ENCODE results near the gene ITGA7. TPM values are rescaled to one million over a fixed set of nuclear protein-coding genes. Genes with fewer than 3 reads are reported as not detected.
A peak's percentile ranks its signal among the peaks of the same experiment; 100 is the strongest.

ITGA7 gene
- total and polyA plus RNA-seq, 2 of the 8 experiments (the other 6 are each of a cell fraction or from before 2014, with no cell fraction given) = 57.6 to 86.1 TPM

DNA sequence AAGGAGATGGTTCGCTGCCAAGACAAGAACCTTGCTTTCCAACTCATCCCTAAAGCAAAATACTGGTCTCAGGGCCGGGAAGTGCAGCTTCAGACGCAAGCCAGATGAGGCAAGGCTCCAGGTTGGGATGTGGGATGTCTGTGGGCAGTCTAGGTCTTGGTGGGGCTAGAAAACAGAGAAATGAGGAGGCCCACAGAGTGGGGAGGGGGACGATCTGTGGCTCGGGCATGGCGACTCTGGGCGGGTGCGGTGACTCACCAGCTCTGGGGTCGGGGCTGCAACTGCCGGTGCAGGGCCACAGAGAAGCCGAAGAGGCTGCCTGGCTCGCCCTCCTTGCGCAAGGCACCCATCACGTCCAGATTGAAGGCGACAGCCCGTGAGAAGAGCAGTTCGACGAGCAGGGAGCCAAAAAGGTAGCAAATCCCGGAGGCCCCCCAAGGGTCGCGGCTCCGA is 459 bp downstream of the ITGA7 start (continued):
- TF ChIP-seq CTBP2 (IDR thresholded peaks at IDR 0.05; ENCODE audit: borderline replicate concordance, insufficient read depth, insufficient read length, low read length) (no peak), BRCA1 (IDR thresholded peaks at IDR 0.05; ENCODE audit: low read depth, low read length) (no peak), TAF1 (IDR thresholded peaks at IDR 0.05; ENCODE audit: low read depth, low read length) (no peak), POLR2A (IDR thresholded peaks at IDR 0.05; ENCODE audit: control extremely low read depth in 1 of 2, low read depth in 2 of 2, low read length in 2 of 2) (no peak), EGR1 (IDR thresholded peaks at IDR 0.05; ENCODE audit: borderline replicate concordance, low read depth, low read length) (no peak), SIN3A (conservative IDR thresholded peaks at IDR 0.05 in 1 of 2, IDR thresholded peaks at IDR 0.05 in 1 of 2; ENCODE audit: low read depth in 1 of 2, low read length in 2 of 2) (peak in 1 of 2 experiments; percentile 39; a peak in 2 of 4 replicates), YY1 (IDR thresholded peaks at IDR 0.05; ENCODE audit: low read depth, low read length) (no peak), SAP30 (IDR thresholded peaks at IDR 0.05; ENCODE audit: insufficient read depth, insufficient replicate concordance, low read length) (peak; percentile 39), RAD21 (IDR thresholded peaks at IDR 0.05 in 1 of 2, conservative IDR thresholded peaks at IDR 0.05 in 1 of 2; ENCODE audit: low read depth in 2 of 2, low read length in 2 of 2) (no peak), KDM4A (IDR thresholded peaks at IDR 0.05; ENCODE audit: low read depth, low read length, severe bottlenecking) (peak; percentile 80), FOSL1 (IDR thresholded peaks at IDR 0.05; ENCODE audit: insufficient read depth, low read depth, low read length) (no peak), CBX5 (IDR thresholded peaks at IDR 0.05; ENCODE audit: low read depth, low read length) (no peak), PHF8 (conservative IDR thresholded peaks at IDR 0.05; ENCODE audit: low read depth, low read length) (no peak), RXRA (IDR thresholded peaks at IDR 0.05; ENCODE audit: insufficient read depth, low read depth, low read length) (no peak), BACH1 (IDR thresholded peaks at IDR 0.05; ENCODE audit: low read length) (no peak), JUN (IDR thresholded peaks at IDR 0.05; ENCODE audit: low read depth, low read length) (no peak), ATF2 (IDR thresholded peaks at IDR 0.05; ENCODE audit: low read length) (no peak)
